Vagina (tissue), 2 donors: ENCODE results near the gene OOSP4A. TPM values are rescaled to one million over a fixed set of nuclear protein-coding genes. Genes with fewer than 3 reads are reported as not detected.
"Not testable (repeated sequence)": the region's sequence is repeated elsewhere in the genome, so short reads cannot be mapped to it uniquely, and the experiment has no call there.

Experiments used
- DNase-seq, 2 donors: peaks; one replicate each; pipeline ENCODE4 v3.0.0-alpha.2; 2017; ENCODE audit errors: extremely low spot score in 2 of 2
- H3K27ac ChIP-seq: fragments of 200-600 bp; sonication (generic); one replicate; pipeline ENCODE4 v1.5.1; 2019
- H3K27me3 ChIP-seq: fragments of 200-600 bp; sonication (generic); one replicate; pipeline ENCODE4 v1.5.1; 2019
- H3K36me3 ChIP-seq, 2 donors: fragments of 200-600 bp; sonication (generic); one replicate each; pipeline ENCODE4 v1.5.1; 2017 to 2019
- H3K4me1 ChIP-seq: fragments of 200-600 bp; sonication (generic); one replicate; pipeline ENCODE4 v1.5.1; 2019
- H3K4me3 ChIP-seq, 2 donors: fragments of 200-600 bp; sonication (generic); 1 replicate in 1 of 2; 2 replicates in 1 of 2; pipeline ENCODE4 v1.5.1; 2016 to 2019
- H3K9me3 ChIP-seq: fragments of 200-600 bp; sonication (generic); one replicate; pipeline ENCODE4 v1.5.1; 2019
- CTCF ChIP-seq, 3 experiments: fragments of 450-650 bp in 2 of 3; fragments of 200-600 bp in 1 of 3; sonication (generic) in 1 of 3; IDR thresholded peaks; one replicate each; pipeline ENCODE4 v1.5.1; 2017 to 2019; ENCODE audit warnings: antibody characterized with exemption in 3 of 3, mild to moderate bottlenecking in 2 of 3, moderate library complexity in 2 of 3
- POLR2A ChIP-seq, 2 donors: fragments of 450-650 bp; IDR thresholded peaks; one replicate each; pipeline ENCODE4 v1.6.1; 2017; ENCODE audit warnings: antibody characterized with exemption in 2 of 2, mild to moderate bottlenecking in 2 of 2, moderate library complexity in 2 of 2
- POLR2AphosphoS5 ChIP-seq, 2 donors: sonication (generic); formaldehyde crosslinking; IDR thresholded peaks; one replicate each; pipeline ENCODE4 v1.9.0; 2017; ENCODE audit warnings: antibody characterized with exemption in 2 of 2, mild to moderate bottlenecking in 2 of 2, low read depth in 1 of 2; ENCODE audit not compliant: insufficient read depth in 1 of 2
- intact Hi-C: fragments of 100-400 bp; cut with DNase I; formaldehyde crosslinking; loops from one replicate; pipeline ENCODE4 v1.15.1; 2023
- total RNA-seq: library from RNA; depleted of rRNA; stranded (reverse); fragments of >200 nt; gene quantifications from one replicate; pipeline ENCODE4 v1.2.3, GENCODE V29; 2016

Gene OOSP4A
- total RNA-seq, 1 donor from 2014 or later, result not detected

- Histone ChIP-seq H3K36me3 (no peaks in the 10 kb centered on the region), H3K4me3 (no peak overlapping the region), H3K9me3 (no peaks in the 10 kb centered on the region), H3K27ac (no peak overlapping the region), H3K27me3 (no peaks in the 10 kb centered on the region), H3K4me1 (no peaks in the 10 kb centered on the region)
- no peak for DNase-seq
- intact Hi-C loops, result no loop called here
- TF ChIP-seq CTCF (IDR thresholded peaks at IDR 0.05) (no peak), POLR2AphosphoS5 (IDR thresholded peaks at IDR 0.05; ENCODE audit: insufficient read depth in 1 of 2, low read depth in 1 of 2) (no peak), POLR2A (IDR thresholded peaks at IDR 0.05) (no peak)
Observed at GRCh38 chr11:59967677-59968394, 4.0 kb downstream of the OOSP4A start.

GRCh38 chr11:59968395-59968783 lies 4.6 kb downstream of the OOSP4A start:
- TF ChIP-seq POLR2A (IDR thresholded peaks at IDR 0.05) (no peak), CTCF (IDR thresholded peaks at IDR 0.05) (no peak), POLR2AphosphoS5 (IDR thresholded peaks at IDR 0.05; ENCODE audit: insufficient read depth in 1 of 2, low read depth in 1 of 2) (no peak)
- Histone ChIP-seq H3K4me3 (no peak overlapping the region), H3K36me3 (no peaks in the 10 kb centered on the region), H3K4me1 (no peaks in the 10 kb centered on the region), H3K9me3 (no peaks in the 10 kb centered on the region), H3K27me3 (no peaks in the 10 kb centered on the region), H3K27ac (no peak overlapping the region)
- intact Hi-C loops, result no loop called here
- DNase-seq, result no peak

- no peak overlapping the region for H3K27ac ChIP-seq
- H3K9me3 ChIP-seq, result no peaks in the 10 kb centered on the region
- no peaks in the 10 kb centered on the region for H3K36me3 ChIP-seq
- no peaks in the 10 kb centered on the region for H3K27me3 ChIP-seq
- H3K4me3 ChIP-seq, result no peak overlapping the region
- intact Hi-C loops, result no loop called here
- H3K4me1 ChIP-seq, result no peaks in the 10 kb centered on the region
- no peak for DNase-seq
- TF ChIP-seq POLR2AphosphoS5 (IDR thresholded peaks at IDR 0.05; ENCODE audit: insufficient read depth in 1 of 2, low read depth in 1 of 2) (no peak), CTCF (IDR thresholded peaks at IDR 0.05) (no peak), POLR2A (IDR thresholded peaks at IDR 0.05) (no peak)
Observed at GRCh38 chr11:59973097-59973496, 9.3 kb downstream of the OOSP4A start.

- Histone ChIP-seq H3K27ac (no peak overlapping the region), H3K27me3 (no peaks in the 10 kb centered on the region), H3K36me3 (no peaks in the 10 kb centered on the region), H3K4me1 (no peaks in the 10 kb centered on the region), H3K4me3 (no peak overlapping the region), H3K9me3 (no peaks in the 10 kb centered on the region)
- intact Hi-C loops, result no loop called here
- DNase-seq, result no peak
- TF ChIP-seq POLR2AphosphoS5 (IDR thresholded peaks at IDR 0.05; ENCODE audit: insufficient read depth in 1 of 2, low read depth in 1 of 2), result no peak
- no peak for TF ChIP-seq CTCF (IDR thresholded peaks at IDR 0.05)
- no peak for TF ChIP-seq POLR2A (IDR thresholded peaks at IDR 0.05)
Observed at GRCh38 chr11:59981106-59981770, 17.4 kb downstream of the OOSP4A start.

- H3K9me3 ChIP-seq, intact Hi-C loops, H3K36me3 ChIP-seq, H3K27ac ChIP-seq, H3K27me3 ChIP-seq, H3K4me3 ChIP-seq, H3K4me1 ChIP-seq, DNase-seq: not testable (repeated sequence)
Observed at GRCh38 chr11:59982037-59982436, 18.2 kb downstream of the OOSP4A start.
